Left lung (tissue), 10 donors: Measurements from ENCODE around the gene DIAPH2. TPM values are rescaled to one million over a fixed set of nuclear protein-coding genes. Genes with fewer than 3 reads are reported as not detected.
"Not testable (repeated sequence)": the region's sequence is repeated elsewhere in the genome, so short reads cannot be mapped to it uniquely, and the experiment has no call there.

Experiments used
- ATAC-seq: fragments of 200-7000 bp; cut with Tn5 transposase; one replicate; pipeline ENCODE4 v1.9.1; 2020; ENCODE audit warnings: moderate library complexity
- DNase-seq, 4 donors: peaks; one replicate each; pipeline ENCODE4 v3.0.0-alpha.2; 2013 to 2020
- H3K27ac ChIP-seq, 2 donors: fragments of 200-600 bp; sonication (generic) in 1 of 2; one replicate each; pipeline versions ENCODE4 v1.5.0 to v1.8.0; 2020 to 2021
- H3K27me3 ChIP-seq, 2 donors: fragments of 200-600 bp; sonication (generic) in 1 of 2; one replicate each; pipeline versions ENCODE4 v1.5.0 to v1.8.0; 2020 to 2021
- H3K36me3 ChIP-seq, 2 donors: fragments of 200-600 bp; sonication (generic) in 1 of 2; one replicate each; pipeline versions ENCODE4 v1.5.0 to v1.8.0; 2020 to 2021
- H3K4me1 ChIP-seq, 2 donors: fragments of 200-600 bp; one replicate each; pipeline ENCODE4 v1.8.0; 2021
- H3K4me3 ChIP-seq, 2 donors: fragments of 200-600 bp; sonication (generic) in 1 of 2; one replicate each; pipeline versions ENCODE4 v1.5.0 to v1.8.0; 2020 to 2021; ENCODE audit warnings: mild to moderate bottlenecking in 1 of 2
- H3K9me3 ChIP-seq, 2 donors: fragments of 200-600 bp; sonication (generic) in 1 of 2; one replicate each; pipeline versions ENCODE4 v1.5.0 to v1.8.0; 2020 to 2021
- intact Hi-C, 2 donors: fragments of 100-400 bp; cut with DNase I; formaldehyde crosslinking; loops; one replicate each; pipeline versions ENCODE4 v1.11.2 to v1.14.2; 2022
- polyA plus RNA-seq, 6 donors: library from polyadenylated mRNA; unstranded; fragments of 120-200 nt; gene quantifications; one replicate each; pipeline ENCODE4 v1.2.1, GENCODE V29; 2013; ENCODE audit not compliant: insufficient read length in 6 of 6
- total RNA-seq, 2 donors: library from RNA; stranded (reverse); fragmentation: NEBNext Ultra II Directional; extraction: Animal tissue kit (Norgen Biotek cat#: 25700); gene quantifications; one replicate each; pipeline ENCODE4 v1.2.1, GENCODE V29; 2021
- TF ChIP-seq, protein P1 (sequence below), 2 donors: fragments of 200-600 bp; sonication (generic) in 1 of 2; IDR thresholded peaks; one replicate each; pipeline versions ENCODE4 v1.5.0 to v1.8.0; 2021; ENCODE audit warnings: antibody characterized with exemption in 2 of 2
- donor health status: DM: no; HTN: yes; CAD: no.
- donor health status: DM: no; HTN: no; CAD: no.

Gene DIAPH2
- total and polyA plus RNA-seq, 8 donors: 14.6 to 34.1 (median 16.4) TPM

DNA sequence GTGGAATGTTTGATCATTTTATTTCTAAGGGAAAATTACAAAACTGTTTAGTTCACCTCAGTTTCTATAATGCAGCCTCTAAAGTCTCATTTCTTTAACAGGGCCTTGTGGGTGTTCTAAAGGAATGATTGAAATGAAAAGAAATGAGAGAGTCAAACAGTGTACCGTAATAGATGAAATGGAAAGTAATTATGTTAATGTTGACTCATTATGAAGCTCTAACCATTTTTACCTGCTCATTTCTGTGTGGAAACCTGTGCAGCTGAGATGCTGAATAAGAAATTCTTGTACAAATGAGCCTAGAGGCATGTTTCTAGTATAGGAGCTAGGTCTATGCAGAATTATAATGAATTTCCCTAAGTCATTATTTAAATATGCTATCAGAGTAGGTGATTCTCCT is 153.9 kb downstream of the DIAPH2 start:
- intact Hi-C loops: no loop called here
- TF ChIP-seq, protein P1, sequence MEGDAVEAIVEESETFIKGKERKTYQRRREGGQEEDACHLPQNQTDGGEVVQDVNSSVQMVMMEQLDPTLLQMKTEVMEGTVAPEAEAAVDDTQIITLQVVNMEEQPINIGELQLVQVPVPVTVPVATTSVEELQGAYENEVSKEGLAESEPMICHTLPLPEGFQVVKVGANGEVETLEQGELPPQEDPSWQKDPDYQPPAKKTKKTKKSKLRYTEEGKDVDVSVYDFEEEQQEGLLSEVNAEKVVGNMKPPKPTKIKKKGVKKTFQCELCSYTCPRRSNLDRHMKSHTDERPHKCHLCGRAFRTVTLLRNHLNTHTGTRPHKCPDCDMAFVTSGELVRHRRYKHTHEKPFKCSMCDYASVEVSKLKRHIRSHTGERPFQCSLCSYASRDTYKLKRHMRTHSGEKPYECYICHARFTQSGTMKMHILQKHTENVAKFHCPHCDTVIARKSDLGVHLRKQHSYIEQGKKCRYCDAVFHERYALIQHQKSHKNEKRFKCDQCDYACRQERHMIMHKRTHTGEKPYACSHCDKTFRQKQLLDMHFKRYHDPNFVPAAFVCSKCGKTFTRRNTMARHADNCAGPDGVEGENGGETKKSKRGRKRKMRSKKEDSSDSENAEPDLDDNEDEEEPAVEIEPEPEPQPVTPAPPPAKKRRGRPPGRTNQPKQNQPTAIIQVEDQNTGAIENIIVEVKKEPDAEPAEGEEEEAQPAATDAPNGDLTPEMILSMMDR (IDR thresholded peaks at IDR 0.05): no peak
- ATAC-seq: no peak
- Histone ChIP-seq H3K36me3 (no peaks in the 10 kb centered on the region), H3K9me3 (no peaks in the 10 kb centered on the region), H3K4me1 (no peaks in the 10 kb centered on the region), H3K27ac (no peak overlapping the region), H3K4me3 (no peak overlapping the region), H3K27me3 (no peaks in the 10 kb centered on the region)
- no peak for DNase-seq

DNA sequence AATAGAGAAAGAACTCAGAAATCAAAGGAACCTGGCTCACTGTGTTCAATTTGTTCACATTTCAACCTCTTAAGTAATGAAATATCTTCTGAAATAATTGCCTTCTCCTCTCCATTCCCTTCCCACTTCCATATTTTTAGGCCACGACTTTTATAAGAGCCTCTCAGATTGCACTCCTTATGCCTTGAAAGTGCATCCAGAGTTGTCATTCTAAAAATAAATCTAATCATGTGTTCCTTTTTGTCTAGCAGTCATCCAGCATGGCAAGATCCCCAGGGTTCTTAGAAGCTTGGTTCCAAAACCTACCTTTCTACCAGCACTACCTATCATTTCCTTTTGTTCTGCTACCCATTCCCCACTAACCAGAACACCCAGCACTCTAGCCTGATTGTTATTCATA is 156.7 kb downstream of the DIAPH2 start:
- intact Hi-C loops: no loop called here
- H3K27me3 ChIP-seq: no peaks in the 10 kb centered on the region
- H3K9me3 ChIP-seq: no peaks in the 10 kb centered on the region
- TF ChIP-seq, protein P1 (IDR thresholded peaks at IDR 0.05): no peak
- H3K36me3 ChIP-seq: no peaks in the 10 kb centered on the region
- no peaks in the 10 kb centered on the region for H3K4me1 ChIP-seq
- H3K27ac ChIP-seq: no peak overlapping the region
- DNase-seq (no peak), ATAC-seq (no peak)
- H3K4me3 ChIP-seq: no peak overlapping the region

DNA sequence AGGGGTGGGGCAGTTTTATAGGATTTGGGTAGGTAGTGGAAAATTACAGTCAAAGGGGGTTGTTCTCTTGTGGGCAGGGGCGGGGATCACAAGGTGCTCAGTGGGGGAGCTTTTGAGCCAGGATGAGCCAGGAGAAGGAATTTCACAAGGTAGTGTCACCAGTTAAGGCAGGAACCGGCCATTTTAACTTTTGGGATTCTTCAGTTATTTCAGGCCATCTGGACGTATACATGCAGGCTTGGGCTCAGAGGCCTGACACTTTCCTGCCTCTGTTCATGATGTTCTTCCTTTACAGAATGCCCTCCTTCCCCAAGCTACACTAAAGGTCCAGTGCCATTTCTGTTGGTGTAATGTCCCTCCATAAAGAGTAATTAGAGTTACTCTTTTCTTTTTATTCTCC is 157.2 kb downstream of the DIAPH2 start:
- H3K4me3 ChIP-seq, H3K27me3 ChIP-seq, H3K36me3 ChIP-seq, DNase-seq, ATAC-seq, H3K27ac ChIP-seq, H3K4me1 ChIP-seq, H3K9me3 ChIP-seq, intact Hi-C loops: not testable (repeated sequence)

DNA sequence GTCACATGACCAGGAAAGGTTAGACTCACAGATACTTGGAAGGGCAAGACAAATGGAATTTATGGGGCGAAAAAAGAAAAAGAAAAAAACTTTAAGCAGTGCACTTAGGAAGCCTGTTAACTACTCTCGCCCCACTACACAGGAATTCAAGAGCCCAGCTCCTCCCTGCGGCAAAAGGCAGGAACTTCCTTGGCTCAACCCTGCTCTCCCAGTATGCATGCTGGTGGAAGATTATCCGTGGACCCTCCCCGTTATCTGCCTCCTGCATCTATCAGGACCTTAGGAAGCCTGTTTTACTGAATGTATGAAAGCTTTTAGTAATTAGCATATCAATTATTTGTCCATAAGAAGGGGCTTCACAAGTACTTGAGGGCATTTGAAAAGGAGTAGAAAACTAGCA is 158.9 kb downstream of the DIAPH2 start:
- peak; percentile 85 for ATAC-seq
- Histone ChIP-seq H3K4me3 (no peak overlapping the region), H3K4me1 (no peaks in the 10 kb centered on the region), H3K9me3 (no peaks in the 10 kb centered on the region), H3K36me3 (no peaks in the 10 kb centered on the region), H3K27me3 (peaks cover 0 to 3% of the 10 kb centered on the region in 2 donors), H3K27ac (no peak overlapping the region)
- intact Hi-C loops: no loop called here
- no peak for DNase-seq
- TF ChIP-seq, protein P1 (IDR thresholded peaks at IDR 0.05): no peak

DNA sequence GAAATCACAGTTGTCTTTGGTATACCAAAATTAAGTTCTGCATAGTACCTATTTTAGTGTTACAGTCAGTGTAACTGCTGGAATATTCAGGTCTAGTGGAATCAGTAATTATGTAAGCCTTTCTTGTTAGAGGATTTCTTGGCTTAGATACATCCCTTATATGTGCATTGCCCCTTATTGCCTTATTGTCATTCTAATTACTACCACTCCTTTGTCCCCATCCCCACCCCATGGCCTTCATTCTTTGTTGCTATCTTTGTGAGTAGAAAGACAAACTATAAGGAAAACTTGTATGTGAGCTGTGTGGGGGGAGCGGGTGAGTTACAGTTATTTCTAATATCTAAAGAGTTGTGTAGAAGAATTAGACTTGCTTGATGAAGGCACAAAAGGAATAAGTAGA is 162.2 kb downstream of the DIAPH2 start:
- Histone ChIP-seq H3K9me3 (no peaks in the 10 kb centered on the region), H3K4me3 (no peak overlapping the region), H3K4me1 (no peaks in the 10 kb centered on the region), H3K27ac (no peak overlapping the region), H3K36me3 (no peaks in the 10 kb centered on the region), H3K27me3 (peaks cover 0 to 3% of the 10 kb centered on the region in 2 donors)
- TF ChIP-seq, protein P1 (IDR thresholded peaks at IDR 0.05): no peak
- intact Hi-C loops: no loop called here
- DNase-seq (no peak), ATAC-seq (no peak)

DNA sequence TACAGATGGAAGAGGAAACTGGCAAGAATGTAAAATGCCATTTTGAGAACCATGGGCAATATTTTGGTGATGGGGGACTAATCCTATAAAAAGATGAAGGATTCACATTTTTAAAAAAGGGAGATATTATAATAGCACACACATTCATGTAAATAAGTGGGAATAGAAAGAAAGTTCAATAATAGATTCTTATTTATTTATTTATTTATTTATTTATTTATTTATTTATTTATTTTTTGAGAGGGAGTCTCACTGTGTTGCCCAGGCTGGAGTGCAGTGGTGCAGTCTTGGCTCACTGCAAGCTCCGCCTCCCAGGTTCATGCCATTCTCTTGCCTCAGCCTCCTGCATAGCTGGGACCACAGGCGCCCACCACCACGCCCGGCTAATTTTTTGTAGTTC is 174.8 kb downstream of the DIAPH2 start:
- intact Hi-C loops, DNase-seq: not testable (repeated sequence)

More for the DNA sequence above, 174.8 kb downstream of the DIAPH2 start:
- not testable (repeated sequence) for H3K36me3 ChIP-seq, H3K4me1 ChIP-seq, H3K9me3 ChIP-seq, H3K4me3 ChIP-seq, H3K27me3 ChIP-seq, ATAC-seq, H3K27ac ChIP-seq
